K562 (cell line): ENCODE measurements around the gene KLF1. TPM values are rescaled to one million over a fixed set of nuclear protein-coding genes. Genes with fewer than 3 reads are reported as not detected.

ENCODE experiments used
- ETS1 ChIP-seq: conservative IDR thresholded peaks from 2 replicates; pipeline ENCODE4 v1.6.1; 2011; ENCODE audit warnings: low read depth, mild to moderate bottlenecking, low read length; ENCODE audit not compliant: control insufficient read depth
- NR2C2 ChIP-seq, 2 experiments: fragments of 200-800 bp in 1 of 2; sonication (Bioruptor generic) in 1 of 2; sonication (generic) in 1 of 2; formaldehyde crosslinking in 1 of 2; IDR thresholded peaks; 2 replicates each; pipeline versions ENCODE4 v1.6.1 to v1.8.0; 2016 to 2022; ENCODE audit warnings: mild to moderate bottlenecking in 1 of 2, missing compliant biosample characterization in 1 of 2, missing genetic modification characterization in 1 of 2, missing genetic modification reagents in 1 of 2
- YY1 ChIP-seq, 3 experiments: IDR thresholded peaks; 2 replicates each; pipeline ENCODE4 v1.6.1; 2011; ENCODE audit warnings: low read length in 2 of 3, mild to moderate bottlenecking in 2 of 3, moderate library complexity in 2 of 3, borderline replicate concordance in 1 of 3, control low read depth in 1 of 3, low read depth in 1 of 3; ENCODE audit not compliant: insufficient read depth in 3 of 3, insufficient replicate concordance in 2 of 3, control insufficient read depth in 1 of 3, insufficient read length in 1 of 3; ENCODE audit errors: extremely low read depth in 1 of 3
- polyA plus RNA-seq, 8 experiments: library from polyadenylated mRNA; depleted of rRNA in 4 of 8; stranded (reverse) in 5 of 8; unstranded in 3 of 8; fragments of >200 nt; fragmentation: Nextera tagmentation in 2 of 8; fragmentation: Illumina TruSeq in 1 of 8; extraction: Ambion mirVana in 2 of 8; extraction: Trizol in 1 of 8; gene quantifications; 2 replicates each; pipeline versions ENCODE4 v1.2.1 to v1.2.3, GENCODE V29; 2011 to 2014; ENCODE audit warnings: inconsistent platforms in 1 of 8, missing spikeins in 1 of 8
- total RNA-seq, 7 experiments: library from RNA; depleted of rRNA in 6 of 7; stranded (reverse); fragments of >200 nt in 6 of 7; fragmentation: Illumina TruSeq in 2 of 7; extraction: Trizol in 2 of 7; gene quantifications; 2 replicates each; pipeline versions ENCODE4 v1.2.1 to v1.2.3, GENCODE V29; 2011 to 2021; ENCODE audit warnings: low replicate concordance in 1 of 7

Gene KLF1
- total and polyA plus RNA-seq, 9 of the 15 experiments (the other 6 are each of a cell fraction or from before 2014, with no cell fraction given), result 8.4 to 163 (median 47.3) TPM

DNA sequence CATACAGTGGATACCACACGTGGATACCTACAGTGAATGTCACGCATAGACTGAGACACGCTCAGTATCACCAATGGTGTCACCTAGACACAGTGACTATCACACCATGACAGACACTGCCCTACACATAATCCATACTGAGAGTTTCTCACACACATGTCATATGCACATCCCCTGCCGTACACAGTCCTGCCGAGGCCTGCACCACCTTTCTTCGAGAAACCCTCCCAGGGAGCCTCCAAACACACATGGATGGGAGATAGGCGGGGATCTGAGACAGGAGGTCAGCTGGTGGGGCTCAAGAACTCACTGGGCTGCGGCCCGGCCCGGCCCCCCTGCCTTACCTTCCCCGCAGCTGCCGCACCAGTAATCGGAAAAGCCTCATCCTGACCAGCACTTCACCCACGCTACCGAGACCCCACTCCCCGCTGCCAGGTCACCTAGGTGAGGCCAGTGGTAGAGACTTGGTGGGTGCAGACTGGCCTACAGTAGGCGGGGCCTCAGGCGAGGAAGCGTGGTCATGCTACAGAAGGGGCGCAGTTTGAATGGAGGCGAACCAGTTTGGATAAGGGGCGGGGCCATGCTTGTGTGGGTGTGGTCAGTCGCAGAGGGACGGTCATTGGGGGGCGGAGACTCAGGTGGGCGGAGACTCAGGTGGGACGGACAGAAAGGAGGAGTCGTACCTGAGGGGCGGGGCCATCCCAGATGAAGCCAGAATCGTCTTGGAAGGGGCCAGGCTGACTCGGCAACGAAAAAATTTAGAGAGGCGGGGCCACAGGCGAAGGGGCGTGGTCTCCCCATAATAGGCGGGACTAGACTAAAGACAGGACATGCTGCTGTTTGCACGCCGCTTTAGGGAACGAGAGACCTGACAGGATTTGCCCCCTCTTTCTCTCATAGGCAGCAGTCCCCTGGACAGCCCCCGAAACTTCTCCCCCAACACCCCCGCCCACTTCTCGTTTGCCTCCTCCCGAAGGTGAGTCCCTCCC, 46.6 kb downstream of the KLF1 start (continued):
- peak in 2 of 3 experiments; percentile 19 to 45 for TF ChIP-seq YY1 (IDR thresholded peaks at IDR 0.05; ENCODE audit: borderline replicate concordance in 1 of 3, control insufficient read depth in 1 of 3, extremely low read depth in 1 of 3, insufficient read depth in 3 of 3, insufficient read length in 1 of 3, insufficient replicate concordance in 2 of 3, low read depth in 1 of 3, low read length in 2 of 3)
- TF ChIP-seq ETS1, result 0 out of 2 replicates have a peak, but pooled peaks have one; percentile 46
- TF ChIP-seq NR2C2 (CRISPR knock-in tag; IDR thresholded peaks at IDR 0.05), result no peak
- no peak for TF ChIP-seq NR2C2 (tag; IDR thresholded peaks at IDR 0.05)
